Effector memory CD8-positive, alpha-beta T cell (primary cell): ENCODE results near the gene SGF29.
"Not testable (repeated sequence)": the region's sequence is repeated elsewhere in the genome, so short reads cannot be mapped to it uniquely, and the experiment has no call there.

Experiments
- ATAC-seq: fragments of 150-1000 bp; cut with Tn5 transposase; replicated peaks from 2 replicates; pipeline ENCODE4 v1.10.0; 2021; ENCODE audit warnings: mild to moderate bottlenecking, moderate library complexity
- DNase-seq, 3 experiments: peaks; one replicate each; pipeline ENCODE4 v3.0.0; 2021
- H3K27ac Mint-ChIP-seq, 2 donors: one replicate each; pipeline ENCODE4 v1.8.0; 2022; ENCODE audit warnings: mild to moderate bottlenecking in 2 of 2, mixed read lengths in 2 of 2, moderate library complexity in 2 of 2
- H3K27me3 Mint-ChIP-seq, 2 donors: one replicate each; pipeline ENCODE4 v1.8.0; 2022; ENCODE audit warnings: mixed read lengths in 2 of 2
- H3K36me3 Mint-ChIP-seq: one replicate; pipeline ENCODE4 v1.8.0; 2022; ENCODE audit warnings: mild to moderate bottlenecking, moderate library complexity, mixed read lengths; ENCODE audit not compliant: insufficient read depth
- H3K4me1 Mint-ChIP-seq, 2 donors: one replicate each; pipeline ENCODE4 v1.8.0; 2022; ENCODE audit warnings: low read depth in 2 of 2, mixed read lengths in 2 of 2
- H3K4me3 Mint-ChIP-seq, 2 donors: one replicate each; pipeline ENCODE4 v1.8.0; 2022; ENCODE audit warnings: mild to moderate bottlenecking in 2 of 2, mixed read lengths in 2 of 2, moderate library complexity in 2 of 2
- H3K9me3 Mint-ChIP-seq, 2 donors: one replicate each; pipeline ENCODE4 v1.8.0; 2022; ENCODE audit warnings: mixed read lengths in 2 of 2

Gene SGF29

GRCh38 chr16:28540346-28540745, 13.4 kb upstream of the SGF29 start:
- Mint-ChIP-seq H3K4me1 (peaks cover 7 to 10% of the 10 kb centered on the region in 2 donors), H3K27me3 (no peaks in the 10 kb centered on the region), H3K36me3 (no peaks in the 10 kb centered on the region), H3K27ac (no peak overlapping the region), H3K4me3 (no peak overlapping the region), H3K9me3 (peaks cover 0 to 6% of the 10 kb centered on the region in 2 donors)
- DNase-seq (no peak), ATAC-seq (no peak)

- H3K4me1 Mint-ChIP-seq: peaks cover 3 to 6% of the 10 kb centered on the region in 2 donors
- no peak for DNase-seq
- H3K36me3 Mint-ChIP-seq: no peaks in the 10 kb centered on the region
- no peak overlapping the region for H3K27ac Mint-ChIP-seq
- ATAC-seq: no peak
- no peak overlapping the region for H3K4me3 Mint-ChIP-seq
- H3K27me3 Mint-ChIP-seq: no peaks in the 10 kb centered on the region
- H3K9me3 Mint-ChIP-seq: no peaks in the 10 kb centered on the region
Observed at GRCh38 chr16:28542646-28543045, 11.1 kb upstream of the SGF29 start.

GRCh38 chr16:28543072-28543471, 10.6 kb upstream of the SGF29 start:
- H3K27me3 Mint-ChIP-seq: no peaks in the 10 kb centered on the region
- H3K27ac Mint-ChIP-seq: no peak overlapping the region
- no peaks in the 10 kb centered on the region for H3K9me3 Mint-ChIP-seq
- ATAC-seq: no peak
- H3K36me3 Mint-ChIP-seq: no peaks in the 10 kb centered on the region
- H3K4me1 Mint-ChIP-seq: peaks cover 3 to 5% of the 10 kb centered on the region in 2 donors
- H3K4me3 Mint-ChIP-seq: no peak overlapping the region
- no peak for DNase-seq

- H3K27me3 Mint-ChIP-seq: peaks cover 0 to 5% of the 10 kb centered on the region in 2 donors
- no peak overlapping the region for H3K4me3 Mint-ChIP-seq
- ATAC-seq (no peak), DNase-seq (no peak)
- H3K36me3 Mint-ChIP-seq: no peaks in the 10 kb centered on the region
- no peaks in the 10 kb centered on the region for H3K9me3 Mint-ChIP-seq
- H3K27ac Mint-ChIP-seq: no peak overlapping the region
- peaks cover 0 to 4% of the 10 kb centered on the region in 2 donors for H3K4me1 Mint-ChIP-seq
Observed at GRCh38 chr16:28544998-28545397, 8.7 kb upstream of the SGF29 start.

GRCh38 chr16:28545964-28546363, 7.8 kb upstream of the SGF29 start:
- not testable (repeated sequence) for H3K4me3 Mint-ChIP-seq

GRCh38 chr16:28546626-28547025, 7.1 kb upstream of the SGF29 start:
- Mint-ChIP-seq H3K4me1 (peaks cover 0 to 4% of the 10 kb centered on the region in 2 donors), H3K9me3 (no peaks in the 10 kb centered on the region), H3K27me3 (peaks cover 0 to 5% of the 10 kb centered on the region in 2 donors), H3K36me3 (no peaks in the 10 kb centered on the region), H3K4me3 (no peak overlapping the region), H3K27ac (no peak overlapping the region)
- no peak for DNase-seq
- no peak for ATAC-seq

More at GRCh38 chr16:28545964-28546363, 7.8 kb upstream of the SGF29 start:
- DNase-seq, H3K4me1 Mint-ChIP-seq, H3K27me3 Mint-ChIP-seq, H3K27ac Mint-ChIP-seq, ATAC-seq, H3K9me3 Mint-ChIP-seq, H3K36me3 Mint-ChIP-seq: not testable (repeated sequence)

GRCh38 chr16:28548306-28548802, 5.4 kb upstream of the SGF29 start:
- ATAC-seq (no peak), DNase-seq (no peak)
- H3K36me3 Mint-ChIP-seq: peaks cover 4% of the 10 kb centered on the region
- peaks cover 0 to 5% of the 10 kb centered on the region in 2 donors for H3K27me3 Mint-ChIP-seq
- no peak overlapping the region for H3K4me3 Mint-ChIP-seq
- H3K27ac Mint-ChIP-seq: no peak overlapping the region
- no peaks in the 10 kb centered on the region for H3K9me3 Mint-ChIP-seq
- H3K4me1 Mint-ChIP-seq: no peaks in the 10 kb centered on the region

- peaks cover under 1% of the 10 kb centered on the region in 2 donors for H3K4me1 Mint-ChIP-seq
- peaks cover 0 to 5% of the 10 kb centered on the region in 2 donors for H3K27me3 Mint-ChIP-seq
- no peak overlapping the region for H3K4me3 Mint-ChIP-seq
- H3K27ac Mint-ChIP-seq: no peak overlapping the region
- ATAC-seq (no peak), DNase-seq (no peak)
- no peaks in the 10 kb centered on the region for H3K9me3 Mint-ChIP-seq
- peaks cover 14% of the 10 kb centered on the region for H3K36me3 Mint-ChIP-seq
Observed at GRCh38 chr16:28549301-28549899, 4.3 kb upstream of the SGF29 start.

- Mint-ChIP-seq H3K27me3 (no peaks in the 10 kb centered on the region), H3K4me1 (peaks cover 7 to 14% of the 10 kb centered on the region in 2 donors), H3K4me3 (peak overlapping the region; percentile 75 to 91), H3K36me3 (peaks cover 40% of the 10 kb centered on the region), H3K9me3 (no peaks in the 10 kb centered on the region), H3K27ac (peak overlapping the region; percentile 11 to 93)
- no peak for ATAC-seq
- no peak for DNase-seq
Observed at GRCh38 chr16:28554634-28555423, 1.1 kb downstream of the SGF29 start.

GRCh38 chr16:28555561-28555960, 1.8 kb downstream of the SGF29 start:
- Mint-ChIP-seq H3K4me3 (peak overlapping the region in 1 of 2 donors; percentile 91), H3K27me3 (no peaks in the 10 kb centered on the region), H3K36me3 (peaks cover 42% of the 10 kb centered on the region), H3K27ac (no peak overlapping the region), H3K9me3 (no peaks in the 10 kb centered on the region), H3K4me1 (peaks cover 7 to 14% of the 10 kb centered on the region in 2 donors)
- ATAC-seq (no peak), DNase-seq (no peak)

GRCh38 chr16:28556914-28557320, 3.2 kb downstream of the SGF29 start:
- Mint-ChIP-seq H3K27ac (no peak overlapping the region), H3K4me1 (peaks cover 11 to 15% of the 10 kb centered on the region in 2 donors), H3K4me3 (no peak overlapping the region), H3K27me3 (no peaks in the 10 kb centered on the region), H3K9me3 (no peaks in the 10 kb centered on the region), H3K36me3 (peaks cover 44% of the 10 kb centered on the region)
- ATAC-seq (no peak), DNase-seq (no peak)

- Mint-ChIP-seq H3K4me1 (peaks cover 17 to 19% of the 10 kb centered on the region in 2 donors), H3K27ac (no peak overlapping the region), H3K4me3 (no peak overlapping the region), H3K9me3 (no peaks in the 10 kb centered on the region), H3K36me3 (peaks cover 41% of the 10 kb centered on the region), H3K27me3 (no peaks in the 10 kb centered on the region)
- ATAC-seq (no peak), DNase-seq (no peak)
Observed at GRCh38 chr16:28558456-28558855, 4.7 kb downstream of the SGF29 start.

- DNase-seq (no peak), ATAC-seq (no peak)
- Mint-ChIP-seq H3K27me3 (no peaks in the 10 kb centered on the region), H3K27ac (no peak overlapping the region), H3K36me3 (peaks cover 30% of the 10 kb centered on the region), H3K4me1 (peaks cover 18 to 19% of the 10 kb centered on the region in 2 donors), H3K9me3 (no peaks in the 10 kb centered on the region), H3K4me3 (no peak overlapping the region)
Observed at GRCh38 chr16:28561557-28562187, 8.0 kb downstream of the SGF29 start.
